IMR-90 (cell line): Measurements from ENCODE around the gene PRM3. TPM values are rescaled to one million over a fixed set of nuclear protein-coding genes. Genes with fewer than 3 reads are reported as not detected.

Experiments
- ATAC-seq: fragments of 200-7000 bp; cut with Tn5 transposase; 2 replicates; pipeline ENCODE4 v1.9.1; 2020; ENCODE audit warnings: low read depth, mild to moderate bottlenecking, moderate library complexity
- BruUV-seq: library from RNA; stranded (reverse); fragments of 400-500 nt; replicated peaks from 2 replicates; lab custom pipeline; 2021; lab: Mats Ljungman, UMichigan
- CTCF ChIA-PET: fragments of 300-600 bp; formaldehyde crosslinking; extraction: SDS; loops from one replicate; lab custom pipeline; 2021; ENCODE audit warnings: antibody characterized with exemption; lab: Yijun Ruan, JAX
- POLR2A ChIA-PET: fragments of 300-600 bp; sonication (Branson Sonifier 250); formaldehyde crosslinking; loops from one replicate; lab custom pipeline; 2022; ENCODE audit warnings: antibody characterized with exemption; ENCODE audit not compliant: unreplicated experiment; lab: Charles Lee
- DNase-seq: peaks from one replicate; pipeline ENCODE4 v3.0.0; 2013
- H2AFZ ChIP-seq: replicated peaks from 2 replicates; pipeline ENCODE3; 2013; ENCODE audit warnings: low read length, mild to moderate bottlenecking; ENCODE audit not compliant: poor library complexity
- H2AK5ac ChIP-seq: 2 replicates; pipeline ENCODE4 v1.6.1; 2013; ENCODE audit warnings: low read depth, low read length, inconsistent platforms
- H2AK9ac ChIP-seq: replicated peaks from 2 replicates; pipeline ENCODE3; 2013; ENCODE audit warnings: mild to moderate bottlenecking, low read depth, low read length, moderate library complexity; ENCODE audit not compliant: poor library complexity
- H2BK120ac ChIP-seq: 2 replicates; pipeline ENCODE4 v1.6.1; 2013; ENCODE audit warnings: low read depth, low read length, inconsistent platforms
- H2BK15ac ChIP-seq: 3 replicates; pipeline ENCODE4 v1.6.1; 2013; ENCODE audit warnings: low read depth, low read length, inconsistent platforms
- H2BK20ac ChIP-seq: 2 replicates; pipeline ENCODE4 v1.6.1; 2013; ENCODE audit warnings: low read depth, mild to moderate bottlenecking, inconsistent platforms, low read length, moderate library complexity
- H2BK5ac ChIP-seq: 2 replicates; pipeline ENCODE4 v1.6.1; 2013; ENCODE audit warnings: mild to moderate bottlenecking, low read depth, low read length, inconsistent platforms; ENCODE audit not compliant: poor library complexity, severe bottlenecking
- H3K14ac ChIP-seq: replicated peaks from 2 replicates; pipeline ENCODE4 v1.6.1; 2013; ENCODE audit warnings: low read depth, low read length, inconsistent platforms
- H3K18ac ChIP-seq: 2 replicates; pipeline ENCODE4 v1.6.1; 2013; ENCODE audit warnings: low read depth, low read length, control low read depth
- H3K23ac ChIP-seq: 2 replicates; pipeline ENCODE4 v1.6.1; 2013; ENCODE audit warnings: low read depth, low read length, inconsistent platforms
- H3K27ac ChIP-seq: 2 replicates; pipeline ENCODE4 v1.5.1; 2013; ENCODE audit warnings: mild to moderate bottlenecking, control low read depth, low read length; ENCODE audit not compliant: insufficient read depth
- H3K27me3 ChIP-seq: 2 replicates; pipeline ENCODE4 v1.6.1; 2013; ENCODE audit warnings: low read length; ENCODE audit not compliant: control insufficient read depth, insufficient read depth
- H3K36me3 ChIP-seq: 2 replicates; pipeline ENCODE4 v1.6.1; 2013; ENCODE audit warnings: low read length, mixed read lengths; ENCODE audit not compliant: control insufficient read depth, insufficient read depth
- H3K4ac ChIP-seq: 2 replicates; pipeline ENCODE4 v1.6.1; 2013; ENCODE audit warnings: low read depth, low read length, inconsistent platforms
- H3K4me1 ChIP-seq: 2 replicates; pipeline ENCODE4 v1.6.1; 2013; ENCODE audit warnings: low read length, mixed read lengths; ENCODE audit not compliant: control insufficient read depth, insufficient read depth
- H3K4me2 ChIP-seq: 2 replicates; pipeline ENCODE4 v1.6.1; 2013; ENCODE audit warnings: low read depth, mild to moderate bottlenecking, control low read depth, low read length, moderate library complexity
- H3K4me3 ChIP-seq: 2 replicates; pipeline ENCODE4 v1.5.1; 2013; ENCODE audit warnings: low read depth, mild to moderate bottlenecking, control low read depth, low read length, moderate library complexity; ENCODE audit not compliant: insufficient read depth
- H3K56ac ChIP-seq: 2 replicates; pipeline ENCODE4 v1.6.1; 2013; ENCODE audit warnings: low read length, inconsistent platforms; ENCODE audit not compliant: insufficient read depth; ENCODE audit errors: extremely low read depth
- H3K79me1 ChIP-seq, 2 experiments: 2 replicates each; pipeline ENCODE4 v1.6.1; 2013; ENCODE audit warnings: low read length in 2 of 2, inconsistent platforms in 1 of 2, low read depth in 1 of 2
- H3K9ac ChIP-seq: 2 replicates; pipeline ENCODE4 v1.6.1; 2013; ENCODE audit warnings: low read depth, low read length, control low read depth
- H3K9me1 ChIP-seq: 2 replicates; pipeline ENCODE4 v1.6.1; 2013; ENCODE audit warnings: low read length, inconsistent platforms; ENCODE audit not compliant: insufficient read depth
- H3K9me3 ChIP-seq: 2 replicates; pipeline ENCODE4 v1.6.1; 2013; ENCODE audit warnings: low read length; ENCODE audit not compliant: control insufficient read depth, insufficient read depth
- H4K20me1 ChIP-seq: 2 replicates; pipeline ENCODE4 v1.6.1; 2013; ENCODE audit warnings: low read length, inconsistent platforms; ENCODE audit not compliant: insufficient read depth
- H4K5ac ChIP-seq: 2 replicates; pipeline ENCODE4 v1.6.1; 2013; ENCODE audit warnings: mild to moderate bottlenecking, low read depth, low read length, control low read depth
- H4K8ac ChIP-seq, 2 experiments: 2 replicates each; pipeline ENCODE4 v1.6.1; 2013; ENCODE audit warnings: low read depth in 2 of 2, low read length in 2 of 2, control low read depth in 1 of 2, inconsistent platforms in 1 of 2
- H4K91ac ChIP-seq: 2 replicates; pipeline ENCODE4 v1.6.1; 2013; ENCODE audit warnings: low read depth, low read length, inconsistent platforms; ENCODE audit not compliant: insufficient read depth
- BHLHE40 ChIP-seq: fragments of 150-350 bp; IDR thresholded peaks from 2 replicates; pipeline ENCODE4 v1.6.1; 2016; ENCODE audit warnings: mild to moderate bottlenecking, low read depth, low read length
- CEBPB ChIP-seq: IDR thresholded peaks from 2 replicates; pipeline ENCODE4 v1.6.1; 2012; ENCODE audit warnings: low read depth, low read length, improper control_type of control experiment
- CHD1 ChIP-seq: IDR thresholded peaks from 2 replicates; pipeline ENCODE4 v1.6.1; 2012; ENCODE audit warnings: low read depth, low read length, improper control_type of control experiment
- CTCF ChIP-seq: conservative IDR thresholded peaks from 2 replicates; pipeline ENCODE4 v1.5.1; 2012; ENCODE audit warnings: mild to moderate bottlenecking, low read depth, low read length, improper control_type of control experiment
- MAFK ChIP-seq: IDR thresholded peaks from 2 replicates; pipeline ENCODE4 v1.6.1; 2012; ENCODE audit warnings: low read depth, low read length, improper control_type of control experiment
- MAZ ChIP-seq: IDR thresholded peaks from 2 replicates; pipeline ENCODE4 v1.6.1; 2012; ENCODE audit warnings: low read depth, mild to moderate bottlenecking, low read length, improper control_type of control experiment, moderate library complexity, borderline replicate concordance
- MXI1 ChIP-seq: IDR thresholded peaks from 2 replicates; pipeline ENCODE4 v1.6.1; 2012; ENCODE audit warnings: low read depth, mild to moderate bottlenecking, low read length, moderate library complexity, borderline replicate concordance
- NFE2L2 ChIP-seq: fragments of 150-350 bp; IDR thresholded peaks from 2 replicates; pipeline ENCODE4 v1.6.1; 2016; ENCODE audit warnings: low read depth, mild to moderate bottlenecking, low read length
- POLR2A ChIP-seq: IDR thresholded peaks from 2 replicates; pipeline ENCODE4 v1.6.1; 2012; ENCODE audit warnings: mild to moderate bottlenecking, low read depth, low read length
- RCOR1 ChIP-seq: IDR thresholded peaks from 2 replicates; pipeline ENCODE4 v1.6.1; 2012; ENCODE audit warnings: mild to moderate bottlenecking, low read length, improper control_type of control experiment; ENCODE audit not compliant: insufficient replicate concordance
- RFX5 ChIP-seq: IDR thresholded peaks from 2 replicates; pipeline ENCODE4 v1.8.0; 2012; ENCODE audit warnings: low read depth, mild to moderate bottlenecking, low read length, moderate library complexity
- SMC3 ChIP-seq: fragments of 150-350 bp; IDR thresholded peaks from 2 replicates; pipeline ENCODE4 v1.6.1; 2016; ENCODE audit warnings: low read depth, mild to moderate bottlenecking, antibody characterized with exemption, low read length, moderate library complexity
- USF2 ChIP-seq: fragments of 150-350 bp; IDR thresholded peaks from 2 replicates; pipeline ENCODE4 v1.6.1; 2017; ENCODE audit warnings: mild to moderate bottlenecking, antibody characterized with exemption, low read length, low read depth
- WGBS, 2 experiments: methylation state at CpG; one replicate each; pipeline versions ENCODE4 v1.1.5 to v1.1.7; 2013; ENCODE audit warnings: missing lambda C conversion rate in 2 of 2; ENCODE audit not compliant: insufficient read length in 1 of 2; ENCODE audit errors: extremely low coverage in 2 of 2; 5-methylcytosine and 5-hydroxymethylcytosine counted together
- dilution Hi-C: fragments of 300-500 bp; cut with HindIII; formaldehyde crosslinking; loops from one replicate; pipeline ENCODE4 v1.14.3; 2018; ENCODE audit warnings: low sequenced_read_pairs; ENCODE audit not compliant: unreplicated experiment
- in situ Hi-C: fragments of 300-500 bp; cut with MboI; formaldehyde crosslinking; loops from 3 replicates; pipeline ENCODE4 v1.14.3; 2019; ENCODE audit warnings: low sequenced_read_pairs, inconsistent platforms, mixed read lengths
- intact Hi-C: fragments of 100-400 bp; cut with micrococcal nuclease; formaldehyde crosslinking; loops from 2 replicates; pipeline ENCODE4 v1.10.0; 2022
- polyA plus RNA-seq, 3 experiments: library from polyadenylated mRNA; depleted of rRNA; stranded (reverse); fragments of >200 nt; gene quantifications; 2 replicates each; pipeline ENCODE4 v1.2.3, GENCODE V29; 2012; ENCODE audit warnings: low replicate concordance in 1 of 3
- total RNA-seq: library from RNA; depleted of rRNA; stranded (reverse); fragments of >200 nt; gene quantifications from 2 replicates; pipeline ENCODE4 v1.2.3, GENCODE V29; 2012

The PRM3 gene
- total and polyA plus RNA-seq, 2 of the 4 experiments (the other 2 are of a cell fraction), result not detected

- Histone ChIP-seq H3K14ac (no peak overlapping the region), H3K79me1 (no peaks in the 10 kb centered on the region), H4K8ac (no peak overlapping the region), H3K4me3 (no peak overlapping the region), H3K9me1 (no peaks in the 10 kb centered on the region; the same call in 1 of the 2 replicates), H4K91ac (no peak overlapping the region), H2BK15ac (no peak overlapping the region), H4K20me1 (no peaks in the 10 kb centered on the region), H3K4me1 (0 out of 2 replicates have a peak, but pooled peaks cover 2% of the 10 kb centered on the region), H2AFZ (no peak overlapping the region), H4K5ac (no peak overlapping the region), H2AK9ac (no peak overlapping the region), H3K27me3 (peaks cover 4% of the 10 kb centered on the region; the same call in 1 of the 2 replicates), H2AK5ac (no peak overlapping the region), H3K36me3 (no peaks in the 10 kb centered on the region), H3K56ac (no peak overlapping the region), H2BK5ac (no peak overlapping the region), H3K18ac (no peak overlapping the region), H3K27ac (no peak overlapping the region), H3K4ac (no peak overlapping the region), H3K9ac (no peak overlapping the region), H3K9me3 (no peaks in the 10 kb centered on the region), H3K4me2 (no peak overlapping the region), H2BK20ac (no peak overlapping the region), H3K23ac (no peak overlapping the region), H2BK120ac (no peak overlapping the region)
- POLR2A ChIA-PET, result no interaction called here
- WGBS, 2 experiments, result 100% methylated on average over 2 of the region's 15 CpGs; no CpG with 5 or more reads in 1 of the 2 experiments
- dilution Hi-C loops, result no loop called here
- DNase-seq (no peak), ATAC-seq (no peak)
- intact Hi-C loops, result no loop called here
- in situ Hi-C loops, result no loop called here
- CTCF ChIA-PET, result no interaction called here
- BruUV-seq, result no TSS peak
- TF ChIP-seq MAFK, result no peak
- TF ChIP-seq RCOR1, result no peak
- no peak for TF ChIP-seq SMC3
- no peak for TF ChIP-seq MAZ
- TF ChIP-seq MXI1, result no peak
- no peak for TF ChIP-seq BHLHE40
- no peak for TF ChIP-seq CHD1
- no peak for TF ChIP-seq CEBPB
- TF ChIP-seq POLR2A, result no peak
- no peak for TF ChIP-seq CTCF
- no peak for TF ChIP-seq USF2
- no peak for TF ChIP-seq NFE2L2
- no peak for TF ChIP-seq RFX5
Measured at GRCh38 chr16:11238272-11239202, 34.9 kb downstream of the PRM3 start.
